Stomach (tissue), 9 donors: ENCODE data around the gene MYRIP. TPM values are rescaled to one million over a fixed set of nuclear protein-coding genes. Genes with fewer than 3 reads are reported as not detected.
A peak's percentile ranks its signal among the peaks of the same experiment; 100 is the strongest.

Experiments used
- DNase-seq, 2 donors: peaks; one replicate each; pipeline versions ENCODE4 v3.0.0 to v3.0.0-alpha.2; 2013 to 2019
- H3K27ac ChIP-seq, 5 donors: fragments of 200-600 bp in 4 of 5; sonication (generic) in 4 of 5; one replicate each; pipeline ENCODE4 v1.5.1; 2013 to 2019; ENCODE audit warnings: mild to moderate bottlenecking in 1 of 5, moderate library complexity in 1 of 5
- H3K27me3 ChIP-seq, 3 donors: fragments of 200-600 bp; sonication (generic); one replicate each; pipeline ENCODE4 v1.5.1; 2017 to 2019; ENCODE audit warnings: mixed run types in 1 of 3
- H3K36me3 ChIP-seq, 4 donors: fragments of 200-600 bp; sonication (generic); 1 replicate in 3 of 4; 2 replicates in 1 of 4; pipeline ENCODE4 v1.5.1; 2016 to 2019
- H3K4me1 ChIP-seq, 4 donors: fragments of 200-600 bp; sonication (generic); one replicate each; pipeline ENCODE4 v1.5.1; 2016 to 2019
- H3K4me3 ChIP-seq, 4 donors: fragments of 200-600 bp; sonication (generic) in 3 of 4; one replicate each; pipeline ENCODE4 v1.5.1; 2016 to 2019; ENCODE audit warnings: mild to moderate bottlenecking in 1 of 4
- H3K9me3 ChIP-seq, 4 donors: fragments of 200-600 bp; sonication (generic); one replicate each; pipeline ENCODE4 v1.5.1; 2016 to 2019
- EP300 ChIP-seq: sonication (generic); formaldehyde crosslinking; IDR thresholded peaks from one replicate; pipeline ENCODE4 v1.6.1; 2017; ENCODE audit warnings: antibody characterized with exemption
- POLR2A ChIP-seq, 4 donors: fragments of 450-650 bp; IDR thresholded peaks; one replicate each; pipeline ENCODE4 v1.6.1; 2016; ENCODE audit warnings: antibody characterized with exemption in 4 of 4, control low read depth in 2 of 4, mild to moderate bottlenecking in 1 of 4, moderate library complexity in 1 of 4
- POLR2AphosphoS5 ChIP-seq, 3 donors: sonication (generic); formaldehyde crosslinking; IDR thresholded peaks; one replicate each; pipeline ENCODE4 v1.6.1; 2016; ENCODE audit warnings: antibody characterized with exemption in 3 of 3
- WGBS, 5 donors: extraction: QIAGEN DNeasy Blood & Tissue Kit in 3 of 5; methylation state at CpG; one replicate each; pipeline versions ENCODE4 v1.1.5 to v1.1.7; 2013 to 2018; 5-methylcytosine and 5-hydroxymethylcytosine counted together
- intact Hi-C: fragments of 100-400 bp; cut with DNase I; formaldehyde crosslinking; loops from one replicate; pipeline ENCODE4 v1.15.1; 2023; ENCODE audit warnings: low total_unique reads
- polyA plus RNA-seq, 3 donors: library from polyadenylated mRNA; stranded (reverse); fragments of 200-250 nt; gene quantifications; one replicate each; pipeline ENCODE4 v1.2.3, GENCODE V29; 2013
- total RNA-seq, 5 donors: library from RNA; depleted of rRNA; stranded (reverse); fragments of >200 nt; gene quantifications; one replicate each; pipeline versions ENCODE4 v1.1.0 to v1.2.3, GENCODE V29; 2014 to 2016
- TF ChIP-seq, protein P1 (sequence below), 7 experiments: fragments of 450-650 bp in 4 of 7; fragments of 200-600 bp in 3 of 7; sonication (generic) in 3 of 7; IDR thresholded peaks; one replicate each; pipeline ENCODE4 v1.5.1; 2016 to 2019; ENCODE audit warnings: antibody characterized with exemption in 7 of 7, control low read depth in 2 of 7, mild to moderate bottlenecking in 1 of 7
- donor health status: healthy with polysubstance abuse.
- donor health status: Bipolar disorder and iron deficiency.
- donor health status: healthy.

The MYRIP gene
- total and polyA plus RNA-seq, 8 donors, result 1.8 to 20.6 (median 6.8) TPM

DNA sequence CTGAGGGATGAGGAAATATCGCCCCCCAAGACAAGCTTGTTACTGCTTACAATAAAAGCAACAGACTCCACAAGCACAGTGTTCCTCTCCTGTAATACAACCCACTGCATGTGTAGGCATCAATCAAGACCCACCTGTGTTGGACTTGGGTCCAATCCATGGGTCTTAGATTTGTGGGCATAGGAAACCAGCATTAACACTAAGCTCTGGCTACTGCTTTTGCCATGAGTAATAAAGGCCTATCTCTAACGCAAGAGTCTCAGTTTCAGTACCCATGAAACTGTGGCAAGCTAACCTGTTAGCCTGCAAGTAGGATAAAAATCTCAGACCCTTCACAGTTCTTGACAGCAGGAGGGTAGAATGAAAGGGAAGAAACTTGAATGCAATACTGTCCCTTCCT is 494.9 kb downstream of the MYRIP start:
- Histone ChIP-seq H3K4me3 (no peak overlapping the region), H3K9me3 (no peaks in the 10 kb centered on the region), H3K27me3 (no peaks in the 10 kb centered on the region), H3K36me3 (peaks cover 0 to 18% (median 9%) of the 10 kb centered on the region in 4 donors), H3K4me1 (peaks cover 7 to 16% (median 9%) of the 10 kb centered on the region in 4 donors), H3K27ac (no peak overlapping the region)
- intact Hi-C loops, result no loop called here
- 85 to 95% (median 88%) methylated on average over 2 of the region's 2 CpGs for WGBS, 5 donors
- no peak for DNase-seq
- TF ChIP-seq POLR2A (IDR thresholded peaks at IDR 0.05) (no peak), POLR2AphosphoS5 (IDR thresholded peaks at IDR 0.05) (no peak), EP300 (no peak)
- TF ChIP-seq, protein P1, sequence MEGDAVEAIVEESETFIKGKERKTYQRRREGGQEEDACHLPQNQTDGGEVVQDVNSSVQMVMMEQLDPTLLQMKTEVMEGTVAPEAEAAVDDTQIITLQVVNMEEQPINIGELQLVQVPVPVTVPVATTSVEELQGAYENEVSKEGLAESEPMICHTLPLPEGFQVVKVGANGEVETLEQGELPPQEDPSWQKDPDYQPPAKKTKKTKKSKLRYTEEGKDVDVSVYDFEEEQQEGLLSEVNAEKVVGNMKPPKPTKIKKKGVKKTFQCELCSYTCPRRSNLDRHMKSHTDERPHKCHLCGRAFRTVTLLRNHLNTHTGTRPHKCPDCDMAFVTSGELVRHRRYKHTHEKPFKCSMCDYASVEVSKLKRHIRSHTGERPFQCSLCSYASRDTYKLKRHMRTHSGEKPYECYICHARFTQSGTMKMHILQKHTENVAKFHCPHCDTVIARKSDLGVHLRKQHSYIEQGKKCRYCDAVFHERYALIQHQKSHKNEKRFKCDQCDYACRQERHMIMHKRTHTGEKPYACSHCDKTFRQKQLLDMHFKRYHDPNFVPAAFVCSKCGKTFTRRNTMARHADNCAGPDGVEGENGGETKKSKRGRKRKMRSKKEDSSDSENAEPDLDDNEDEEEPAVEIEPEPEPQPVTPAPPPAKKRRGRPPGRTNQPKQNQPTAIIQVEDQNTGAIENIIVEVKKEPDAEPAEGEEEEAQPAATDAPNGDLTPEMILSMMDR (IDR thresholded peaks at IDR 0.05), result no peak

DNA sequence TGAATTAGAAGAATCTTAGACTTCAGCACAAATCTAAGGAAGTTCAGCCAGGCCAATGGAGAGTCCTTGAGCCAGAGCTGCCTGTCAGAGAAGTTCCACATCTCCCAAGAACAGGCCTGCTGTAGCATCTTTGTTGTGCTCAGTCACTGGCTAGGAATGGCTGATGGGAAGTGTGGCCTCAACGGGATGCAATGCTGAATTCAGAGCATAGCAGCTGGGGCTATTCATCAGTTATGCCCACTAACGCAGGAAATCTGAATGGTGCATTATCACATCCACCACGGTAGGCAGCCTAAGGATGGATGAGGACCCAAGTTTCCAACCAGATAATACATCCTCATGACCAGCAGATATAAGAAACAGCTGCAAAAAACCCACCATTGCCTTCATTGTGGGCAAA is 496.9 kb downstream of the MYRIP start:
- peaks cover 12 to 24% (median 17%) of the 10 kb centered on the region in 4 donors for H3K4me1 ChIP-seq
- intact Hi-C loops, result no loop called here
- 93 to 100% (median 96%) methylated on average over 3 of the region's 3 CpGs for WGBS, 5 donors
- no peak for DNase-seq
- no peak overlapping the region for H3K27ac ChIP-seq
- H3K4me3 ChIP-seq, result no peak overlapping the region
- peaks cover 0 to 2% (median under 1%) of the 10 kb centered on the region in 4 donors for H3K36me3 ChIP-seq
- TF ChIP-seq, protein P1 (IDR thresholded peaks at IDR 0.05), result no peak
- TF ChIP-seq POLR2AphosphoS5 (IDR thresholded peaks at IDR 0.05) (no peak), EP300 (no peak), POLR2A (IDR thresholded peaks at IDR 0.05) (no peak)
- H3K27me3 ChIP-seq, result no peaks in the 10 kb centered on the region
- H3K9me3 ChIP-seq, result no peaks in the 10 kb centered on the region

DNA sequence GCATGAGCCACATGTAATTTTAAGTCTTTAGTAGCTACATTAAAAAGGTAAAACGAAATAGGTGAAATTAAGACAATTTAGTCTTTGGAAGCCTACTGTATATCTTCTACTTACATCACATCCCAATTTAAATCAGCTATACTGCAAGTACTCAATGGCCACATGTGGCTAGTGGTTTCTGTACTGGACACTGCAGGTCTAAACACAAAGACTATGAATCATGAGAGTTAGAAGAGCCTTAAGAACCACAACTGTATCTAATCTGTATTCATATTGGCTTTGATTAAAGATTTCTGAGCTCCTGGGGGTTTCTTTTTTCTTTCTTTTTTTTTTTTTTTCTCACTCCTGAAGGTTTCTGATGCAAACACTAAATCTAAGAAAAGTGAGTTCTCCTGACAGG is 497.8 kb downstream of the MYRIP start:
- H3K36me3 ChIP-seq, result peaks cover under 1 to 10% (median 9%) of the 10 kb centered on the region in 4 donors
- H3K4me1 ChIP-seq, result peaks cover 17 to 32% (median 25%) of the 10 kb centered on the region in 4 donors
- DNase-seq, result no peak
- TF ChIP-seq POLR2A (IDR thresholded peaks at IDR 0.05) (no peak), EP300 (no peak), POLR2AphosphoS5 (IDR thresholded peaks at IDR 0.05) (no peak)
- TF ChIP-seq, protein P1 (IDR thresholded peaks at IDR 0.05), result no peak
- no peak overlapping the region for H3K27ac ChIP-seq
- WGBS, 5 donors, result 79 to 99% (median 94%) methylated on average over 1 of the region's 1 CpG
- intact Hi-C loops, result no loop called here
- no peak overlapping the region for H3K4me3 ChIP-seq
- no peaks in the 10 kb centered on the region for H3K9me3 ChIP-seq
- H3K27me3 ChIP-seq, result no peaks in the 10 kb centered on the region

DNA sequence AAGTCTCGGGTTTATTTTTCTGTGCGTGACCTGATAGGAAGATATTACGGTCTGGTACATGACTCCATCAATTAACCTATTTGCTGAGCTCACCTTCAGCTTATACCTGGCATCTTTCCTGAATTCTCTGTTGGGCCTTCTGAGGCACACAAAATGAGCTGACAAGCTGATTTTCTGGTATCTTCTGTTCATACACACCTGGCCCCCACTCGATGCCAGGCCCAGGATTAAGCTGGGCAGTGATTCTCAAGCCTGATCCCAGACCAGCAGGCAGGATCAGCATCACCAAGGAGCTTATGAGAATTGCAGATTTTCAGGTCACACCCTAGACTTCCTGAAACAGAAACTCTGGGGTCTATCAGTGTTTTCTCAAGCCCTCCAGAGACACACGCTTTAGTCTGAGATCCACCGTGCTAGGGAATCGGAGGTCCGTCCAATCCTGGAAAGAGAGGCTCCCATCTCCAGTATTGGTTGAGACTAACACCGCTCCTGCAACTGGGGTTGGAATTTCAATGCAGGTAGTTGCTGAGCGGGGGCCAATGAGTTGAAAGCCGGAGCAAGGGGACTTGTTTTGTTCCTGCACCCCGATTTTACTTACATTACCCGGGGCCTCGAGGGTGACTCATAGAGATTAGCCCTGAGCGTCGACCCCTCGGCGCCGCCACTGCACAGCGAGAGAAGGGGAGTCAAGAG is 499.5 kb downstream of the MYRIP start:
- 19 to 25% (median 24%) methylated on average over 17 to 20 of the region's 20 CpGs for WGBS, 5 donors
- intact Hi-C loops, result no loop called here
- Histone ChIP-seq H3K36me3 (peaks cover 13 to 27% (median 26%) of the 10 kb centered on the region in 4 donors), H3K9me3 (no peaks in the 10 kb centered on the region), H3K4me1 (peaks cover 27 to 45% (median 35%) of the 10 kb centered on the region in 4 donors), H3K4me3 (peak overlapping the region; percentile 91 to 98 (median 94)), H3K27ac (peak overlapping the region; percentile 73 to 99 (median 97)), H3K27me3 (no peaks in the 10 kb centered on the region)
- DNase-seq, result no peak
- TF ChIP-seq POLR2A (IDR thresholded peaks at IDR 0.05) (no peak), EP300 (no peak), POLR2AphosphoS5 (IDR thresholded peaks at IDR 0.05) (no peak)
- TF ChIP-seq, protein P1 (IDR thresholded peaks at IDR 0.05), result no peak
